T-helper 22 cell (primary cell): ENCODE results near the gene MARCO.
"Not testable (repeated sequence)": the region's sequence is repeated elsewhere in the genome, so short reads cannot be mapped to it uniquely, and the experiment has no call there.

ENCODE experiments used
- DNase-seq: peaks from one replicate; pipeline ENCODE4 v3.0.0-alpha.2; 2020; ENCODE audit warnings: low read depth

Gene MARCO

GRCh38 chr2:118932949-118933348 is 9.0 kb upstream of the MARCO start:
- DNase-seq = no peak

DNA sequence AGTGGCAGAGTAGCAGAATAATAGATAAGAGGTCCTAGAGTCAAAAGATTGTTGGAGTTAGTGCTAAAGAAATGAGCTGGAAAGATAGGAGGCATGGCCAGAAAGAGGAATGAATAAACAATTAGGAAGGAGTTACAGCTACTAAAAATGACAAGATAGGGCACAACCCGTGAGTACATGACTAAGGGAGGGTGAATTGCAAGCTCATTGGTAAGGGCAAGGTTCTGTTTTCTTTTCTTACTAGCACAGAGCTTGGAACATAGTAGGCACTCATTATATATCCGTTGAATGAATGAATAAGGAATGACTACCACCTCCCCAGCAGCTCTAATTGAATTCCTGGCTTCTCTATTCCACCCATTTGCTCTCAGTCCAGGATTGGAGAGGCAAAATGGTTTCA is 5.7 kb upstream of the MARCO start:
- no peak for DNase-seq

DNA sequence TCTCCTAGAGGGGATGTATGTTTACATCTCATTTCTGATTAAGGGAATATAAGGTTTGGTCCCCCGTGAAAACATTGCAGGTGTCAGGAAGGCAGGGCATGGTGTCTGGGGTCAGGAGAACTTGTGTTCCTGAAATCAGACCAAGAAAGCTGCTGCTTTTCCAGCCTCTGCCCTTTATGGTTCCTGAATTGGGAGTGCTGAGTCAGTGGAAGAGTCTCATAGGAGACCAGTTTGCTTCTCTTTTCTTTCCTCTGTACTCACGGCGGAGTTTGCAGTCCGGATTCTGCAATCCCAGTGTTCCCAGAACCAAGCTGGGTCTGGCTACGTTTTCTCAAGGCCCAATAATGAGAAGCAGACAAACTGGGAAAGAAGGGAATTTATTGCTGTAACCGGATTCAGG is 5.1 kb upstream of the MARCO start:
- DNase-seq = no peak

- DNase-seq = no peak
Observed at GRCh38 chr2:118937817-118938216, 4.2 kb upstream of the MARCO start.

- DNase-seq = no peak
Observed at GRCh38 chr2:118939994-118940393, 2.0 kb upstream of the MARCO start.

GRCh38 chr2:118940486-118941120 is 1.4 kb upstream of the MARCO start:
- no peak for DNase-seq

GRCh38 chr2:118943286-118943685 is 1.3 kb downstream of the MARCO start:
- DNase-seq = no peak

DNA sequence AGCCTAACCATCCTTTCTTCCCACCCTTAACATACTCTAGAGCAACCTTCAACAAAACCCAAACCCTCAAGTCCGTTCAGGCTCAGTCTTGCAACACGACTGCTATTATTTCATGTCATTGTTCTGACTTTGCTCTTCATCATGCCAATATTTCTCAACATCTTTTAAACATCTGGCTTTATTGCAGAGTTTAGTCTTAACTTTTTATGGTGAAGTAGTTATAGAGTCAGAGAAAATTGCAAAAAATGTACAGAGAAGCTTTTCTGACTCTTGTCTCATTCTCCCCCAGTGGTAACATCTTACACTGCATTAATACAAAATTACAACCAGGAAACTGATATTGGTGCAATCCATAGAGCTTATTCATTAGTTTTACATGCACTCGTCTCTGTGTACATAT is 3.9 kb downstream of the MARCO start:
- no peak for DNase-seq

DNA sequence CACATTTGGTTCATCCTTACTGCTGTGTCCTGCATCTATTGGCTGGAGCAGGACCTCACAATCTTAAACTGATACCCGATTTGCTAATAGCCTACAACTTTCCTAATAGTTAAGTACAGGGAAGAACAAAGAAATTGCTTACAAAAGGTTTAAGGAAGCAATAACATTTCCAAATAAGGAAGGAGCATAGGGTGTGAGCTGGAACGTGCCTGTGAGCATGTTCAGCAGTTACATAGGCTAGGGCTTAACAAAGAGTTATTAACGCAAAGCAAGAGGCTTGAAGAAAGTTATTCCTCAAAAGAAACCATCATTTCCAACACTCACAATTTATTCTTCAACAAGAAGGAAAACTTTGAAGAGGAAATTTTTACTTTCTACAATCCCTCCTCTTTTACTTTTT is 6.3 kb downstream of the MARCO start:
- not testable (repeated sequence) for DNase-seq

DNA sequence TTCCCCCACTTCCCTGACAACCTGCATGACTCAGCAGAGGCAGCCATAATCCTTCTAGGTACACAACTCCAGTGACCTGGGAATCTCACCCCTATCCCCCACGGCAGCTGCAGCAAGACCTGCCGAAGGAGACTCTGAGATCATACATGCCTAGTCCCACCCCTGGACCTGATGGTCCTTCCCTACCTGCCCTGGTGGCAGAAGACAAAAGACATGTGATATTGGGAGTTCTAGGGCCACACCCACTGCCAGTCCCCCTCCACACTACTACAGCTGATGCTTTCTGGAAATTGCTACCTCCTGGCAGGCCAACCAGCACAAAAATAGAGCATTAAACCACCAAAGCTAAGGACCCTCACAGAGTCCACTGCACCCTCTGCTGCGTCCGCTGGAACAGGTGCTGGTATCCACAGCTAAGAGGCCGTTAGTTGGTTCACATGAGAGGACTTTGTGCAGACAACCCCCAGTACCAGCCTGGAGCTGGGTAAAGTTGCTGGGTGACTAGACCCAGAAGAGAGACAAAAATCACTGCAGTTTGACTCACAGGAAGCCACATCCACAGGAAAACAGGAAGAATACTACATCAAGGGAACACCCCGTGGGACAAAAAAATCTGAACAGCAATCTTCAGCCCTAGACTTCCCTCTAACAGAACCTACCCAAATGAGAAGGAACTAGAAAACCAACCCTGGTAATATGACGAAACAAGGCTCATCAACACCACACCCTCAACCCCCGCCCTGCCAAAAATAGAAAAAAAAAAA is 12.5 kb downstream of the MARCO start:
- no peak for DNase-seq

DNA sequence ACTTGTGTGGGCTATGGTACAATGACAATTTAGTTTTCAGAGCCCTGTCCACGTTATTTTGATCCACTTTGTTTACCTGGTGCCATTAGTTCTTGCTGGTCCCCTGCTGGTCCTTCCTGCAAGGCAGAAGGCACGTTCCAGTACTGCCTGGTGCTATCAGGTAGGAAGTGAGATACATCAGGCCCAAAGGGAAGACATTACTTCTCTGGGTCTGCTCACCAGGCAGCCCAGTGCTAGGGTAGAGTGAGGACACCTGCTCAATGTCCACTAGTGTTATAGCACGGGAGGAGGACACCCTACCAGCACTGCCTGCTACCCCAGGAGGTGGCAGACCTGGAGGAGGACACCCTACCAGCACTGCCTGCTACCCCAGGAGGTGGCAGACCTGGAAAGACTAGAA is 23.7 kb downstream of the MARCO start:
- no peak for DNase-seq

GRCh38 chr2:118967124-118967880 is 25.3 kb downstream of the MARCO start:
- no peak for DNase-seq

DNA sequence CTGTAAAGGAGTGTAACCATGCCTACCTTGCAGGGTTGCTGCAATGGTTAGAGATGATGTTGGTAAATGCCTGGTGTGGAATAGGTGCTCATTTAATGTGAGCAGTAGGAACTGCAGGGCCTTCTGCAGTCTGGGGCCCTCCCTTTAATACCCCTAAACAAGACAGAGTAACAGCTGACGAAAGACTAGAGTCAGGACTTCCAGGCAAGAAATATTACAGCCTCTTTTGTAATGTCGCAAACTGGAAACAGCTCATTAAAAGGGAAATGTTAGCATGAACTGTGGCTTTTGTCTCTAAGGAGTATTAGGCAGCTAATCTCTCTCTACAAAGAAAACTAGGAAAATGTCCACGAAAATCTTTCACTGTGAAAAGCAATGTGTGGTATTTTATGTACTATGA is 26.0 kb downstream of the MARCO start:
- DNase-seq = no peak

DNA sequence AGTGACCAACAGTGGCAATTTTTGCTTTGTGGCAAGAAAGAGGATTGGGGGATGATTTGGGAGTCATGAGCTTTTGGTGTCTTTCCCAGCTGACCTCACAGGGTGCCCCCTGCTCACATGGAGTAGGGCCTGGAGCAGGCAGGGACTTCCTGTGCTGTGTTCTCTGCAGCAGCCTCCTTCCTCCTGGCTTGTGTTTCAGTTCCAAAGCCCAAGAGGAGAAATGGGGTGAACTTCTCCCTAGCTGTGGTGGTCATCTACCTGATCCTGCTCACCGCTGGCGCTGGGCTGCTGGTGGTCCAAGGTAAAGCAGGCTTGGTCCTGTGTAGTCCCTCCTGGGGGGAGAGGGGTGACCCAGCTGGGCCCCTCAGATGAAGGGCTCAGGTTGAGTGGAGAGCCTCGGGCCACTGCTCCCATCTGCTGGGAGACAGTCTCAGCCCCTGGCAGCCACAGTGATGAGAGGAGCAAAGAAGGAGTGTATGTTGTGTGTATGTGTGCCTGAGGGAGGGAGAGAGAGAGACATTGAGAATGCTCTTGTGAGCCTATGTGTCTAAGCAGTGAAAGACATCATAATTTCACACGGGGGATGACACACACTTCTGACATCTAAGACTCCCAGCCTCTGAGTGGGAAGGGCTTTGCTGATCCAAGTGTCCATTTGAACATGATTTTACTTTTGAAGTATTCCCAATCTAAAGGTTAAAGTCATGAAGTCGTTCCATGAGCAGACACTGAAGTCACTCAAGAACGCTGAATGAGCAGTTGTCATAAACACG is 27.2 kb downstream of the MARCO start:
- no peak for DNase-seq

- no peak for DNase-seq
Observed at GRCh38 chr2:118969734-118970395, 27.9 kb downstream of the MARCO start.

DNA sequence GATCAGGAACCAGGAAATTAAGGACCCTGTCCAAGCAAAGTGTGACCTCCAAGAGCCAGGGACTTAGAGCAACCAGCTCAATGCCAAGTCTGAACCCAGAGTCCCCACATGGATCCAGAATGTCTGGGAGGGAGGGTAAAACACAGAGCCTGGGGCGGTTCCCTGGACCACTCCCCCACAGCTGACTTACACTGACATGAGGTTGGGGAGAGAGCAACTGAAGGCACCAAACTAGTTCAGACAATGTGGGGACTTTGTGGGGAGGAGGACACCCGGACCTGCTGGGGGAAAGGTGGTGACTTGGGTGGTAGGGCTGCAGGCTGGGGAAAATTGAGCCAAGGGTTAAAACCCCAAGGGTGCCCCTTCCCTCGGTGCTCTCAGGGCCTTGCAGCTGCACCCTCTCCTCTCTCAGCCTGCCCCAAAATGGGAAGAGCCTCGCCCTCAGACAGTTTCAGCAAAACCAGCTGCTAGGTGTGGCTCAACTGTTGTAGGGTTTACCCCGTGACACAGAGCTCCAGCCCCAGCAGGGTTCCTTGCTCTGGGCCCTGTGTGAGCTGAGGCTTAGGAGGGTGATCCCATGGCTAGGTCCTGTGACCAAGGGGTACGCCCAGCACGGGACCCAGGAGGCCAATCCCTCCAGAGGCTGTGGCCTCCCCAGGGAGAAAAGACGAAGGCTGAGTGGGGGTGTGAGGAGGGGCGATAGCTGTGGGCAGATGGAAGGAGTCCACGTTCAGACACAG is 28.6 kb downstream of the MARCO start:
- no peak for DNase-seq

- no peak for DNase-seq
Observed at GRCh38 chr2:118971245-118972122, 29.5 kb downstream of the MARCO start.

DNA sequence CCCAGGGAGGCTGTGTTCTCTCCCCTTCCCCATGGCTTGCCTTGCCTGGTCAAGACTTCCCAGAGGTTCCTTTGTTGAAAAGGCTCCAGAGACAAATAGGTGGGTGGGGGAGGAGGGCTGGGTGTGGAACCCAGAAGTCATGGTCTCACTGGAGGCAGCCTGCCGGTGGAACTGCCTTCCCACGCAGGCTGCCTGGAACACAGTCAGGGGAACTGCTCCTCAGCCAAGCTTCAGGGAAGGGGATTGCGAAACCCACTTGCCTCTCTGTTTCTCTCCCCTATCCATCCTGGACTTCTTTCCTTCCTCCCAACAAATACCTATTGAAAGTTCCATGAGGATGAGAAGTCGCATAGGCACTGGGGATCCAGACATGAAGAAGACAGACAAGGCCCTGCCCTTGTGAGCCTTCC is 31.6 kb downstream of the MARCO start:
- DNase-seq = no peak

DNA sequence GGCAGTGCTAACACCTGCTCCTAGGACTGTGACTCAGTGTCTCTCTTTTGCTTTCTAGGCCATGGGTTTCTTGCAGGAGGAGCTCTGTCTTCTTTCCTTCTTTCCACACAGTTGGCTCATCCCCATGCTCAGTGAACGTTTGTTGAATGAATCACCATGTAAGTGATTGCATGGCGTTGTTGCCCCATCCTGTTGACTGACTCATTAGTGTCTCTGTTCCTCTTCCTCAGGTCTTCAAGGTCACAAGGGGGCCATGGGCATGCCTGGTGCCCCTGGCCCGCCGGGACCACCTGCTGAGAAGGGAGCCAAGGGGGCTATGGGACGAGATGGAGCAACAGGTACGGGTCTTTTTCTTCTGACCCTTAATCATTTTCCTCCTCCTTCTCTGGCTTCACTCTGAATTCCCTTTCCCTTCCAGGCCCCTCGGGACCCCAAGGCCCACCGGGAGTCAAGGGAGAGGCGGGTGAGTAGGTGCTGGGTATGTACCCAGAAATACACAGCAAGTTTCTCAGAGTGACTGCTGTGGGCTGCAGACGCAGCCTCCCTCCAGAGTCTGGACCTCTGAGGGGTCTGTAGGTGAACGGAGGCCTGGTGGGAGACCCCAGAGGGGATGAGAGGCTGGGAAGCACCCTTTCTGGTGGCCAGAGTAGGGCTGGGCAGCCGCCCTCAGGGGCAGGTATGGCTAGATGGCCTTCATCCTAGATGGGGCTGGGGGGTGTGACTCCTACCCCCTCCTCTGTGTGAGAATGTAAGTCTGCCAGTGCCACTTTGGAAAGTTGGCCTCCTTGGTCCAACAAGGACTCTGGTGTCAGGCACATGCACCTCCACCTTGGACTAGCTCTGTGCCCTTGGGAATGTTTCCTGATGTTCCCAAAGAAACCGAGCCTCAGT is 32.4 kb downstream of the MARCO start:
- DNase-seq = no peak
